PFSK-1 (cell line): Measurements from ENCODE around the gene TRAK1.

Experiments
- POLR2AphosphoS5 ChIP-seq: IDR thresholded peaks from 2 replicates; pipeline ENCODE4 v1.6.1; 2012; ENCODE audit warnings: low read depth, mild to moderate bottlenecking, control low read depth, low read length, moderate library complexity
- REST ChIP-seq, 2 experiments: IDR thresholded peaks; 2 replicates each; pipeline versions ENCODE4 v1.6.1 to v1.8.0; 2011 to 2012; ENCODE audit warnings: low read depth in 2 of 2, low read length in 2 of 2, control low read depth in 1 of 2, inconsistent platforms in 1 of 2, mild to moderate bottlenecking in 1 of 2, moderate library complexity in 1 of 2; ENCODE audit not compliant: insufficient read depth in 1 of 2
- SIN3A ChIP-seq: IDR thresholded peaks from 2 replicates; pipeline ENCODE4 v1.6.1; 2012; ENCODE audit warnings: mild to moderate bottlenecking, low read length, moderate library complexity, borderline replicate concordance; ENCODE audit not compliant: insufficient read depth

- TF ChIP-seq POLR2AphosphoS5 (no peak), SIN3A (no peak), REST (IDR thresholded peaks at IDR 0.05; ENCODE audit: insufficient read depth in 1 of 2, low read depth in 2 of 2, low read length in 2 of 2) (no peak)
Observed at GRCh38 chr3:42130329-42131070, 39.3 kb downstream of the TRAK1 start.
